HG03196 (cell line): ENCODE results near the gene RAP2B.
"Not testable (repeated sequence)": the region's sequence is repeated elsewhere in the genome, so short reads cannot be mapped to it uniquely, and the experiment has no call there.

Experiments used
- ATAC-seq: cut with Tn5 transposase; IDR thresholded peaks from one replicate; pipeline ENCODE4 v1.9.1; 2021; ENCODE audit not compliant: unreplicated experiment

The RAP2B gene

DNA sequence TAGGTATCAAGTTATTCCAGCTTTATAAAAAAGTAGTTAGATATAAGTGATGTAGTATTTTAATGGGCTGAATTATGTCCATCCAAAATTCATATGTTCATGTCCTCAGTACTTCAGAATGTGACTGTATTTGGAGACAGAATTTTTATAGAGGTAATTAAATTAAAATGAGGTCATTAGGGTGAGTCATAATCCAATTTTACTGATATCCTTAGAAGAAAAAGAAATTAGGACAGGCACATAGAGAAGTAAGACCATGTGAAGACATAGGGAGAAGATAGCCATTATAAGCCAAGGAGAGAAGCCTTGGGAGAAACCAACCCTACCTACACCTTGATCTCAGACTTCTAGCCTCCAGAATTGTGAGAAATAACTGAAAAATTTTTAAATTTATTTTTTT lies 30.3 kb downstream of the RAP2B start:
- ATAC-seq: no peak

- ATAC-seq: not testable (repeated sequence)
Observed at GRCh38 chr3:153193786-153194476, 31.9 kb downstream of the RAP2B start.

- ATAC-seq: no peak
Observed at GRCh38 chr3:153195349-153195879, 33.4 kb downstream of the RAP2B start.

- ATAC-seq: no peak
Observed at GRCh38 chr3:153209596-153209995, 47.6 kb downstream of the RAP2B start.

DNA sequence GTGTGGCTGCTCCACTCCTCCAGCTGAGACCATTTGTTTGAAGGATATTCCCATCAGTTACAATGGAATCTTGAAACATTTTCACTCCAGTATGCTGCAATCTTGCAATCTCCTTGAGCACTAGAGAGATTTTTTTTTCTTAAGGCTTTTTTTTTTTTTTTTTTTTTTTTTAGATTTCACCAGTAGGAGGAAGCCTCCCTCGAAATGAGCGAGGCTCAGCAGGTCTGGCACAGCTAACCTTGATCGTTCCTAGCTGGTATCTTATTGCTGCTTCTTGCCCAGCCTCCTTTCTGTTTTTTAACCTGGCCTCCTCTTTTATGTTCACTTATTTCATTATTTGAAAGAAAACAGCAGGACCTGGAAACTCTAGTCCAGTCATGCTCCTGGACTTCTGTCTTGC lies 48.1 kb downstream of the RAP2B start:
- ATAC-seq: no peak

DNA sequence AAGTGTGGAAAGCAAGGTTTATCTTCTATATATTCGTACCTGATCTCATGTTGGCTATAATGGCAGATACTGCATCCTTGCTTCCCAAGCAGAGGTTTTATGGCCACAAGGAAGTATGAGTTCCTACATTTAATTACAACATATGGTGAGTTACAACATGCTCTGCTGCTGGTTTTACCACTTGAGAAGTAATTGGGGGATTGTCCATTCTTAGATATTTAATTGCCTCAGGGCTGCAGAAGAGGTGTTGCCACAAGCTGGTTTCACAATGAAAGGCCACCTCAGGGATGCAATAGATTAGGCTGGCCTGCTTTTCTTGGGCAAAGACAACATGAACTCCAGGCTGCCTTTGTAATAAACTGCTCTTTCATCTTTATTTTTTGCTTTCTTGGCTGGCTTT lies 48.6 kb downstream of the RAP2B start:
- ATAC-seq: no peak

GRCh38 chr3:153215497-153215896 lies 53.5 kb downstream of the RAP2B start:
- no peak for ATAC-seq

DNA sequence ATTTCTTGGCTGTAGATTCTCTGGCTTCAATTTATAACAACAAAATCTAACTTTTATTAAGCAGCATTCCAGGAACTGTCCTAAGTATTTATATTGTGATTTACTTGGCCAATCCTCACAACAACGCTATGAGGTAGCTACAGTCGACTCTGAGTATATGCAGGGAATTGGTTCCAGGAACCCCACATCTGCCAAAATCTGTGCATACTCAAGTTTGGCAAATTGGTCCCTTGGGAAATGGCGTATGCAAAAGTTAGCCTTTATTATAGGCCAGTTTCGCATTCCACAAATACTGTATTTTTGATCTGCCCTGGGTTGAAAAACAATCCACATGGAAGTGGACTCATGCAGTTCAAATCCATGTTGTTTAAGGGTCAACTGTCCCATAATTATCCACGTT lies 53.9 kb downstream of the RAP2B start:
- no peak for ATAC-seq

DNA sequence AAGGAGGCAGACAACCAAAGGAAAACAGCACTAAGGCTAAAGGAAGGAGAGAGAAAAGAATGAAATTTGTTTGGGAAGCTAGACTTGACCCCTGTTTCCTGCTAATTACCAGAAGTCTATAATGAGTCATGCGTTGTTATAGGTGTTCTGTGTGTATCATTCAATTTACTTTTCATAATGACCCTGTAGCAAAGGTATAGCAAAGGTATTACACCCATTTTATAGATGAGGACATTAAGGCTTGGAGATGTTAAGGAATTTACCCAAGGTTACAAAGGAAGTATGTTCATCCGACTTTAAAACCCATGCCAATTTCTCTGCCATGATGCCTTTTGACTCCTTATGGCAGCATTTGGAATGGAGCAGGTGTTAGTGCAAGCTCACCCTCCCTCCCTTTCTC lies 54.9 kb downstream of the RAP2B start:
- no peak for ATAC-seq

- no peak for ATAC-seq
Observed at GRCh38 chr3:153219146-153219545, 57.1 kb downstream of the RAP2B start.
